GM19463 (cell line): ENCODE measurements around the gene FXYD5.
"Not testable (repeated sequence)": the region's sequence is repeated elsewhere in the genome, so short reads cannot be mapped to it uniquely, and the experiment has no call there.

Source experiments
- ATAC-seq: cut with Tn5 transposase; IDR thresholded peaks from one replicate; pipeline ENCODE4 v1.9.1; 2021; ENCODE audit warnings: mild to moderate bottlenecking, moderate library complexity; ENCODE audit not compliant: unreplicated experiment

The FXYD5 gene

DNA sequence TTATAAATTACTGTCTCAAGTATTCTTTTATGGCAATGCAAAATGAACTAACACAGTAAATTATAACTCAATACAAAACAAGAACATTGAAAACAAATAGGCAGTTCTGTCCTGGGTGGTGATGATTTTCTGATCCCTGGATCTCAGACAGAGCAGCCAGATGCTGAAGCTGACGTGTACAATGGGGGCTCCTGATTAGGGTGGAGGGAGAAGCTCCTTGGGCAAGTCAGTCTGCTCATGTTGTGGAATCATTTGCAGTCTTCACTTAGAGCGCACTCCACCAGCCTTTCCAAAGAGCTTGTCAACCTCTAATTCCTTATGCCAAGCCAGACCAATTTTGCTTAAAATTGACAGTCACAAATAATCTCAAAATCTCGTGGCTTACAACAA lies 21.6 kb downstream of the FXYD5 start:
- no peak for ATAC-seq

DNA sequence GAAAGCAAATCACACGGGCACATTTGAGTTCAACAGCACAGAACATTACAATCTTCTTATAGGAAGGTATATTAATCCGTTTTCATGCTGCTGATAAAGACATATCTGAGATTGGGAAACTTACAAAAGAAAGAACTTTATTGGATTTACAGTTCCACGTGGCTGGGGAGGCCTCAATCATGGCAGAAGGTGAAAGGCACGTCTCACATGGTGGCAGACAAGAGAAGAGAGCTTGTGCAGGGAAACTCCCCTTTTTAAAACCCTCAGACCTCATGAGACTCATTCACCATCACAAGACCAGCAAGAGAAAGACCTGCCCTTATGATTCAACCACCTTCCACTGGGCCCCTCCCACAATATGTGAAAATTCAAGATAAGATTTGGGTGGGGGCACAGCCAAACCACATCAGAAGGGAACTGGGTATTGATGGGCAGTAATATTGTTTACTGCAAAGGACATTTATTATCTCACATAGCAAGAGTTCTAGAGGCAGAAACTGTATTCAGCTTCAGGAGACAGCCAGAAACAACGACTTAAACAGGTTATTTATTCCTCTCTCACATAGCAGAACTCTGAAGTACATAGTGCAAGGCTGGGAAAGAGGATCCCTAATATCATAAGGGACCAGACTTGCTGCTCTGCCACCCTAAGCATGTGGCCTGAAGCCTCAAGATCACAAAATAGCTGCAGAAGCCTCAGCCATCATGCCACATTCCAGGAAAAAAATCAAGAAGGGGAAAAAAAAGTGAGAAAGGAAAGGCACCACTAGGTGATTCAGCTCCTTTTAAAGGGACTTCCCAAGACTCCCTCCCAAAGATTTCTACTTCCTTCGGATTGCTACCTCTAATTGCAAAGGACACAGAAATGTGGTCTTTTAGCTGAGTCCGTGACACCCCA lies 23.1 kb downstream of the FXYD5 start:
- no peak for ATAC-seq

DNA sequence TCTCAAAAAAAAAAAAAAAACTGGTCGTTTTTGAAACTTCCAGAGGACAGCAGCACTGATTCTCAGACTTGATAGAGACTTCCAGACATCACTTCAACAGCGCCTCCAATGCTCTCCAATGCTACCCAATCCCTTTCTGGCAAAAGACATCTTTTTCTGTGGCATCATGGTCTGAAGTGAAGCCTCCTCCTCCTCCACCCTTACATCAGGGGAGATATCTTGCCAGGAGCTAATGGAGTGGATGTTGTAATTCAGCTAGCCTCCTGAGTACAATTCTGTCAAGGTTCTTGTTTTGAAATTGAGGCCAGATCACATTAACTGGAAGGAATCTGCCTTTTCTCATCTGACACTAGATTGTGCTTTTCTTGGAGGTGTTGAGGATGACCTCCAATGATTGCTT lies 24.2 kb downstream of the FXYD5 start:
- ATAC-seq: no peak

DNA sequence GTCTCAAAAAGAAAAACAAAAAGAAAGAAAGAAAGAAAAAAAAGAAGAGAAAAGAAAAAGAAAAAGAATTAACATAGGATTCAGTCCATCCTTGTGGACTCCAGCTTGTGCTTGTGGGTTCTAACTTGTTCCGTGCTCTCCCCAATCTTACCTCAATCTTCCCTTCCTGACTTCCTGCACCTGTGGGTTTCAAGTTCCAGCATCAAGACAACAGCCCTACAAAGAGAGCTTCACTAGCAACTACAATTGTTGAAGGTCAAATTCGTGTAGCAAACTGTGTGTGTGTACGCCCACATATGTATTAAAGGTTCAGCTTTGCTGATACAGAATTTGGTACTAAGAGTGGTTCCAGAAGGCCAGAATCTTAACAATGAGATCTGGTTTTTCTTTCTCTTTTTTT lies 25.3 kb downstream of the FXYD5 start:
- no peak for ATAC-seq

DNA sequence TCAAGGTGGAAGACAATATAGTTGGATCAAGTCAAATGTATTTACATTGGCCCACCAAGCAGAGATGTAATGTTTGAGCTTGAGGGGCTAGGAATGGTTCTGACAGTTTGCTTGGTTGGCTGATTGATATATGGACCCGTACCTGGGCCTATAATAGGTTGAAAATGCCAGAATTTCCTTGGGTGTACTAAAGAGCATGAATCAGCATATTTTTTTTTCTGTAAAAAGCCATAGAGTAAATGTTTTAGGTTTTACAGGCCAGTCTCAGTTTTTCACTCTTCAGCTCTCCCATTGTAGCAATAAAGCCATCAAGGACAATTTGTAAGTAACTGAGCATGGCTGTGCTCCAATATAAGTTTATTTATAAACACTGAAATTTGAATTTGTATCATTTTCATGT lies 26.9 kb downstream of the FXYD5 start:
- no peak for ATAC-seq

DNA sequence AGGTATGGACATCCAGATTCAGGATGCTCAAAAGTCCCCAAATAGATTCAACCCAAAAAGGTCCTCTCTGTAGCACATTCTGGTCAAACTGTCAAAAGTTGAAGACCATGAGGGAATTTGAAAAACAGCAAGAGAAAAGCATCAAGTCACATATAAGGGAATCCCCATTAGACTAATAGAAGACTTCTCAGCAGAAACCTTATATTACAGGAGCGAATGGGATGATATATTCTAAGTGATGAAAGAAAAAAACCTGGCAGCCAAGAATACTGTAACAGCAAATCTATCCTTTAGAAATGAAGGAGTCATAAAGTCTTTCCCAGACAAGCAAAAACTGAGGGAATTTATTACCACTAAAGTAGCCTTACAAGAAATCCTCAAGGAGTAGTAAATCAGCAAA lies 29.7 kb downstream of the FXYD5 start:
- no peak for ATAC-seq

DNA sequence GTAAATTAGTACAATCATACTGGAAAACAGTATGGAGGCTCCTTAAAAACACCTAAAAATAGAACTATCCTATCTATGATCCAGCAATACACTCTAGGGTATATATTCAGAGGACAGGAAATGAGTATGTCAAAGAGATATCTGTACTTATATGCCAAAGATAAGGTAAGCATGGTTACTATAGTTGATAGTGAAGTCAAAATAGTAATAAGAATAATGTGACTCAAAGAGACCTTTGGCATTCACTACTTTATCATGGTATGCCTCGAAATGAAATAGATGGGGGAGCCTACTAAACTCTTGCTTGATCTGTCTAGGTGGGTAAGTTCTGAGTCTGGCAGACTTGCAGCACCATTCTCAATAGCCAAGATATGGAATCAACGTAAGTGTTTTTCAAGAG lies 30.3 kb downstream of the FXYD5 start:
- no peak for ATAC-seq

DNA sequence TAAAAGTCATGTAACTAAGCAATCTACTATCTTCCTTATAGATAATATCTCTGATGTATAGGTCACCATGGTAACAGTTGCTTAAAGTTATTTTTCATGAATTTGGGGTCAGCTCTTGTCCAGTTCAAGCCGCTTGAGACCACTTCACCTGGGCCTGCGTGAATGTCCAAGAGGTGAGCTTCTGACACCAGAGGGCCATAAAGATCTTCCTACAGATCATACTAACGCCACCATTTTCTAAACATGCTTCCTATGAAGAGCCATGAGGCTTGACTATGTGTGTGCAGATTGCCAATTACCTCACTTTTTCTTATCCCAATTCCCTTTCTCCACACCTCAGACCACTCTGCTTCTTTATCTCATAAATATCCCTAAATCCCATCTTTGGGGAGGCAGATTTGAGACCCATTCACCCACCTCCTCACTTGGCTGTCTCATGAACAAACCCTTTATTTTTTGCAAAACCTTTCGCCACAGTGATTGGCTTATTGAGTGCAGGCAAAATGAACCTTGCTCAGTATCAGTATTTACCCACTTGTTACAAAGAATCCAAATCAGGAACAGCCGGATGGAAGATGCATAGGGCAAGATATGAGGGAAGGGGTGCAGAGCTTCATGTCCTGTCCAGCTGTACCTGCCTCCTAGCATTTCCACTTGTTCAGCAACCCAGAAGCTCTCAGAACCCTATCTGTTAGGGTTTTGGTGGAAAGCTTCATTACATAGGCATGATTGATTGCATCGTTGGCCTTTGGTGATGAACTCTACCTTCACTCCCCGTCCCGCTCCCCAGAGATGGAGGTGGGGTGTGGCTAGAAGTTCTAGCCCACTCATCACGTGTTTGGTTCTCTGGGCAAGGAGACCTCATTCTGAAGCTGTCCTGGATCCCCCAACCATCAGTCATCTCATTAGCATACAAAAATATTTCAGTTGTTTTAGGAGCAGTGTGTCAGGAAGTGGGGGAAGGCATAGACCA lies 39.8 kb downstream of the FXYD5 start:
- no peak for ATAC-seq

DNA sequence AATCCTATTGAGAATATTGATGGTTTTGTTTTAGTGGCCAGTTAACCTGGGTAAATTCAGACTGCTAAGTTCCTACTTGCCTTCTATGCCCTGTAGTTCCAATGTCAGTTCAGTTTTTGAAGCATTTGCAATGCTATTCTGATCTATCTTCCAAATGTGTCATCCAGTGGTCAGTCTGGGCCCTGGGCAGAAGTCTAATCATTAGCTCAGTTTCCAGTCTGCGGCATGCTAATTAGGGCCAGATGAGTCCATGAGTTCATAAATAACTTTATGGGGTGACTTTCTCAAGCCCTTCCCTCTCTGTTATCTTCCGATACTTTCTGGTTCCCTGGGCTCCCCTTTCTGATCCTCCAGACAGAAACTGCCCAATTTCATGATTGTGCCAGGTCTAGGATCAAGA lies 41.3 kb downstream of the FXYD5 start:
- no peak for ATAC-seq

DNA sequence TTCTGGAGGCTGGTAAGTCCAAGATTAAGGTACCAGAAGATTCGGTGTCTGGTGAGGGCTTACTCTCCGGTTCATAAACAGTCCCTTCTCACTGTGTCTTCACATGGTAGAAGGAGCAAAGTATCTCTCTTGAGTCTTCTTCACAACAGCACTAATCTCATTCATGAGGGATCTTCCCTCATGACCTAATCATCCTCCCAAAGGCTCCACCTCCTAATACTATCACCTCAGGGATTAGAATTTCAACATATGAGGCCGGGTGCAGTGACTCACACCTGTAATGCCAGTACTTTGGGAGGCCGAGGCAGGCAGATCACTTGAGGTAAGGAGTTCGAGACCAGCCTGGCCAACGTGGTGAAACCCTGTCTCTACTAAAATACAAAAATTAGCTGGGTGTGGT lies 42.3 kb downstream of the FXYD5 start:
- ATAC-seq: not testable (repeated sequence)

DNA sequence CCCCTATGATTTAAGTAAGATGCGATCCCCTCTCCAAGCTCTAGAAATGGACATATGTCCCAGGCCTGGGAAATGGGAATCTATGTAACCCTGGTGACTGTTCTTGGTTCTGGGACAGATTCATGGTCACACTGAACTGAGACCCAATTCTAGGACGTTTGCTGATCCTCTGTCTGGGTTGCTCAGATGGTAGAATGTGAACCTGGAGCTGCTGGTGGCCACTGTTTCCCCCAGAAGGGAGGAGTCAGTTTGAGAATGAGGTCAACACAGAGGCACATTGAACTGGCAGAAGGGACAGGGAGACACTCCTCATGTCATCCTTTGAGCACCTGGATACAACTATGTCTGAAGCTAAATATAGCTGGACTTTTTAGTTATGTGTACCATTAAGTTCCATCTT lies 44.9 kb downstream of the FXYD5 start:
- ATAC-seq: no peak

DNA sequence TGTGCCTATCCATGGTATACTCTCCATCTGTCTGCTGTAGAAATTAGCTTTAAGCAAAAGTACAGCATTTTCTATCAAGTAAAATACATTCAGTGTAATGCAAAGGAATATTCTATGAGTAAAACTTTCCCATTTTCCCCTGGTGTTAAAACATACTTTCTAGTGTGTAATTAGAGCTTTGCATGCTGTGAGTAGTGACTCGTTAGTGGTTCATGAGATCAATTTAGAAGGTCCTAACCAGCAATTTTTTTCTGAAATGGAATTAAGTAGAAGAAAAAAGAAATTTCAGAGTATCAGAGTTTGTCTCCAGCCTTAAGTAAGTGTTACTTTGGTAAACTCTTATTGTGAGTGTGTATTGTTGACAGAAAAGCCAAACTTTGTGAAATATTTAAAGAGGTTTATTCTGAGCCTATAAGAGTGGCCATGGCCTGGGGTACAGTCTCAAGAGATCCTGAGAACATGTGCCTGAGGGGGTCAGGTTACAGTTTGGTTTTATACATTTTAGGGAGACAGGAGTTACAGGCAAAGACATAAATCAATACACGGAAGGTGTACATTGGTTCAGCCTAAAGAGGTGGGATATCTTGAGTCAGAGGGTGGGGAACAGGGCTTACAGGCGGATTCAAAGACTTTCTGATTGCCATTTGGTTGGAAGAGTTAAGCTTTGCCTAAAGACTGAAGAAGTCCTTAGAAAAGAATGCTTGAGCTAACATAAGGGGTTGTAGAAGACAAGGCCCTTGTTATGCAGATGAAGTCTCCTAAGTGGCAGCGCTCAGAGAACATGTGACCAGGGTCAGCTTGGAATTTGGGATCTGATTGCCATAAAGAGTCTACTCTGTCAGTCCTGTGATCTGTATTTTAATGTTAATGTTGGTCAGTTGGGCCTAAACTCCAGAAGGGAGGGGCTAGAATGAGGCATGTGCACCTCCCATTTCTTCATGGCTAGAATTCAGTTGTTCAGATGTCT lies 48.5 kb downstream of the FXYD5 start:
- ATAC-seq: no peak

DNA sequence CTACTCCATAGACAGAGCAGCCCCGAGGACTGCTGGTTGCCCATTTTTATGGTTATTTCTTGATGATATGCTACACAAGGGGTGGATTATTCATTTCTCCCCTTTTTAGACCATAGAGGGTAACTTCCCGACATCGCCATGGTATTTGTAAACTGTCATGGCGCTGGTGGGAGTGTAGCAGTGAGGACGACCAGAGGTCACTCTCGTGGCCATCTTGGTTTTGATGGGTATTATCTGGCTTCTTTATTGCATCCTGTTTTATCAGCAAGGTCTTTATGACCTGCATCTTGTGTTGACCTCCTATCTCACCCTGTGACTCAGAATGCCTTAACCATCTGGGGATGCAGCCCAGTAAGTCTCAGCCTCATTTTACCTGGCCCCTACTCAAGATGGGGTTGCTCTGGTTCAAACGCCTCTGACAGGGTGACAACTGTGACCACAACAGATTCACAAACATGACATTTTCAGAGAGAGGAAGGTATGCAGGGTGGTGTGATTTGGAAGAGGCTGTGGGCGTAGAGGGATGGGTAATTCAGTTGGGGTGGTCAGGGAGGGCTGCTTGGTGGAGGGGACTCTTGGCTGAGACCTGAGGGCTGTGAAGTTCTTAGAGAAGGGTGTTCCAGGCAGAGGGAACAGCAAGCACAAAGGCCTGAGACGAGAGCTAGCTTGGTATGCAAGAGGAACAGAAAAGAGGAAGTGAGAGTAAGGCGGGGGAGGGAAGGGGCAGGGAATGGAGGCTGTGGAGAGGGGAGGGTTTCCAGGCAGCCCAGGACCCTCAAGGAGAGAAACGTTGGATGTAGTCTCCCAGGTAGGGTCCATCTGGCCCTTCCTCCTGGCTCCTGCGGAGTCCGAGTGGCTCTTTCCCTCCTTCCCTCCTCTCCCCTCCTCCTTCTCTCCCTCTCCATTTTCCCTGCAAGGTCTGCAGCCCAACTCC lies 50.5 kb downstream of the FXYD5 start:
- ATAC-seq: peak; percentile 80

DNA sequence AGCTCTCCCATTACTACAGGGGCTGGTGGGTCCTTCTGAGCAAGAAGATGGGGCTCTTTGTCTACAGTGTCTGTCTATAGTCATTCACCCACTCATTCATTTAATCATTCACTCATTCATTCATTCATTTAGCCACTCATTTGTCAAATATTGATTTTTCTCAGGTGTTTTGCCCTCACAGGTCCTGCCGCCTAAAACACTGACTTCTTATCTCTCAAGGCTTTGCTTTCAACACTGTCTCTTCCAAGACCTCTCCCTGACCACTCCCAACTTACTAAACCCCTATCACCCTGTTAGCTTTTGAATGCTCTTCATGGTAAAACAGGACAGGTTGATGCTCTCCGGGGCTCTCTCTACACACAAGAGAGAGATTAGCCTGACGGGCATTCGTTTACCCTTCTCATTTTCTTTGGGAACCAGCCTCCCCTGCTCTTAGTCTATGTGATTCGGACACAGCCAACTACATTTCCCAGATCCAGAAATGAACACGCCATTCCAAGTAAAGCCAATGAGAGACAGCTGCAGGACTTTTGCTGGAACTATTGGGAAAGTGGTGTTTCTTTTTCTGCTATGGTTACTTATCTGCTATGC lies 51.3 kb downstream of the FXYD5 start:
- ATAC-seq: peak; percentile 10

DNA sequence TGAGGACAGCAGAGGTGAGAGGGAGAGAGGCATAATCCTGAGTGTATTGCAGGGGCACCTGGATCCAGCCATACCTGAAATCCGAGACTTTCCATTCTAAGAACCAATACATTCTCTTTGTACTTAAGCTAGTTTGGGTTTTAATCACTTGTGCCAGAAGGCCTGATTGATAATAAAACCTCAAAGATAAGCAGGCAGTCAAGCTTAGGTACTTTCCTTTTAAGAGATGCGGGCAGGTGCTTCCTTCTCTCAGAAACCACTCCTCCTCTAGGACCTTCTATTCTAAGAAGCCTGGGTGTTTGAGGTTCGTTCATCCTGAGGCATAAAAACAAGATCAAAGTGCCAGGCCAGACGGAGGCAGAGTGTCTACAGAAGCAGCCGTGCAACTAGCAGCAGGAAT lies 51.8 kb downstream of the FXYD5 start:
- ATAC-seq: no peak

DNA sequence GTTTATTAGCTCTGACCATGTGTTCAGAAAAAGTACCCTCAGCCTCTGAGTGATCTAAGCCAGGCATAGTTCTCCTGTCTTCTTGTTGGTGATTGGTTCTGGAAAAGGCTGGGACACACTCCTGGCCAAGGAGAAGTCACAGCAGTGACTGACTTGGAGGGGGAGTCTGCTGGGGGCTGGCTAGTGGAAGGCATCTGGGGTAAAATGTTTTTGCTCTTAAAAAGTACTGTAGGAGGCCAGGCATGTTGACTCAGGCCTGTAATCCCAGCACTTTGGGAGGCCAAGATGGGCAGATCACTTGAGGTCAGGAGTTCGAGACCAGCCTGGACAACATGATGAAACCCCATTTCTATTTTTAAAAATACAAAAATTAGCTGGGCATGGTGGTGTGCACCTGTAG lies 52.3 kb downstream of the FXYD5 start:
- ATAC-seq: no peak

DNA sequence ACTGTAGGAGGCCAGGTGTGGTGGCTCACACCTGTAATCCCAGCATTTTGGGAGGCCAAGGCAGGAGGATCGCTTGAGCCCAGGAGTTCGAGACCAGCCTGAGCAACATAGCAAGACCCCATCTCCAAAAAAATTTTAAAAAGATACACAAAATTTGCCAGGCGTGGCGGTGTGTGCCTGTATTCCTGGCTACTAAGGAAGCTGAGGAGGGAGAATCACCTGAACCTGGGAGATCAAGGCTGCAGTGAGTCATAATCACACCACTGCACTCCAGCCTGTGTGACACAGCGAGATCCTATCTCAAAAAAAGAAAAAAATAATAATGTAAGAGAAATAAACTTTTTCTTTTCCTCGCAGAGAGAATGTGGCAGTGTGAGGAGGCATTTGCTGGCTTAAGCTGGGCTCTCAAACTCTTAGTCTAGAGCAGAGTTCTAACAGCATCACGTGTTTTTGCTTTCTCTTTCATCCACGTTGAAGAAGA lies 52.9 kb downstream of the FXYD5 start:
- ATAC-seq: no peak

DNA sequence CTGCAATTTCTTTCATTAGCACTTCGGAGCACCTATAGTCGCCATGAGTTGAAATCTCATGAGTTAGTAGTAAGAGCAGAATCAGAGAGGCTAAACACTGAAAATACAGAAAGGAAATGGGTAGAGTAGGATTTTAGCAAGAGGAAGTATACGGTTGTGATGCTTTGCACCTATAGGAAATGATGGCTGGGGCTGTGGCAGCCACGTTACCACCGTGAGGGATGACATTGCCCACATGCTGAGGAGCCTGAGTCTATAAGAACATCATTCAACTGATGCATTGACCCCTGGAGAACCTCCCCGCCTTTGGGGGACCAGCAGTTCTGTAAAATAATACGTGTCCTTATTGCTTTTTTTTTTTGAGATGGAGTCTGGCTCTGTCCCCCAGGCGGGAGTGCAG lies 53.6 kb downstream of the FXYD5 start:
- ATAC-seq: no peak

DNA sequence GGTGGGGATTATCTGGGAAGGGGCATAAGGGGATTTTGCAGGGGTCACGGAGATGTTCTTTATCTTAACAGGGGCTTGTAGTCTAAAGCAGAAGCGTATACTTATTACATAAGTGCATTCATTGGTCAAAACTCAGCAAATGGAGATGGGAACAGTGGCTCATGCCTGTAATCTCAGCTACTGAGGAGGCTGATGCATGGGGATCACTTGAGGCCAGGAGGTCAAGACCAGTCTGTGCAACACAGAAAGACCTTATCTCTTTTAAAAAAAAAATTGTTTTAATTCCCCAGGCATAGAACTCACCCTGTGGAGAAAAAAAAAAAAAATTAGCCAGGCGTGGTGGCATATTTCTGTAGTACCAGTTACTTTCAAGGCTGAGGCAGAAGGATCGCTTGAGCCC lies 55.1 kb downstream of the FXYD5 start:
- ATAC-seq: no peak
